HEK293 (cell line): ENCODE results near the gene TCF20.

Source experiments
- CTCF ChIA-PET: fragments of 350-600 bp; formaldehyde crosslinking; extraction: SDS; loops from one replicate; lab custom pipeline; 2021; ENCODE audit warnings: antibody characterized with exemption; lab: Yijun Ruan, JAX
- POLR2A ChIA-PET: fragments of 300-600 bp; formaldehyde crosslinking; extraction: SDS; loops from one replicate; lab custom pipeline; 2020; ENCODE audit warnings: antibody characterized with exemption, inconsistent platforms; lab: Yijun Ruan, JAX
- H3K27ac ChIP-seq: fragments of 200-500 bp; sonication (Bioruptor generic); 2 replicates; pipeline ENCODE4 v1.5.1; 2014; ENCODE audit warnings: low read depth, low read length, control low read depth, inconsistent platforms; ENCODE audit errors: extremely low read depth
- H3K36me3 ChIP-seq, 2 experiments: fragments of 200-500 bp in 1 of 2; sonication (Bioruptor generic) in 1 of 2; 1 replicate in 1 of 2; 2 replicates in 1 of 2; pipeline ENCODE4 v1.5.1; 2014 to 2017; ENCODE audit warnings: inconsistent platforms in 2 of 2, low read length in 2 of 2; ENCODE audit not compliant: control insufficient read depth in 2 of 2, insufficient read depth in 1 of 2
- H3K4me1 ChIP-seq: fragments of 200-500 bp; sonication (Bioruptor generic); 2 replicates; pipeline ENCODE4 v1.5.1; 2014; ENCODE audit warnings: mild to moderate bottlenecking, low read length, inconsistent platforms; ENCODE audit not compliant: control insufficient read depth, insufficient read depth
- H3K4me3 ChIP-seq: 2 replicates; pipeline ENCODE4 v1.5.1; 2011; ENCODE audit warnings: low read depth, mild to moderate bottlenecking, control low read depth, low read length, moderate library complexity
- H3K9me3 ChIP-seq: fragments of 200-500 bp; sonication (Bioruptor generic); 2 replicates; pipeline ENCODE4 v1.5.1; 2014; ENCODE audit warnings: low read depth, low read length, inconsistent platforms; ENCODE audit not compliant: control insufficient read depth, insufficient read depth
- GLI4 ChIP-seq: fragments of 450-650 bp; formaldehyde crosslinking; IDR thresholded peaks from 2 replicates; pipeline ENCODE4 v1.5.1; 2016; ENCODE audit warnings: missing biosample characterization, missing genetic modification characterization
- KLF7 ChIP-seq: fragments of 450-650 bp; formaldehyde crosslinking; IDR thresholded peaks from 2 replicates; pipeline ENCODE4 v1.5.1; 2016; ENCODE audit warnings: missing biosample characterization, missing genetic modification characterization, borderline replicate concordance
- SCRT1 ChIP-seq: fragments of 450-650 bp; formaldehyde crosslinking; IDR thresholded peaks from 2 replicates; pipeline ENCODE4 v1.5.1; 2016; ENCODE audit warnings: missing biosample characterization, missing genetic modification characterization, borderline replicate concordance
- SETDB1 ChIP-seq: IDR thresholded peaks from one replicate; pipeline ENCODE4 v1.6.1; 2017; ENCODE audit warnings: mild to moderate bottlenecking, low read length, moderate library complexity, mixed read lengths; ENCODE audit not compliant: insufficient read length
- ZFHX2 ChIP-seq: fragments of 450-650 bp; formaldehyde crosslinking; conservative IDR thresholded peaks from 2 replicates; pipeline ENCODE4 v1.5.1; 2016; ENCODE audit warnings: missing biosample characterization, missing genetic modification characterization
- ZFP3 ChIP-seq: fragments of 450-650 bp; formaldehyde crosslinking; IDR thresholded peaks from 2 replicates; pipeline ENCODE4 v1.5.1; 2016; ENCODE audit warnings: low read depth, missing biosample characterization, missing genetic modification characterization
- ZNF112 ChIP-seq: fragments of 450-650 bp; formaldehyde crosslinking; IDR thresholded peaks from 2 replicates; pipeline ENCODE4 v1.5.0; 2017; ENCODE audit warnings: missing biosample characterization, missing genetic modification characterization
- ZNF146 ChIP-seq: fragments of 450-650 bp; formaldehyde crosslinking; IDR thresholded peaks from 2 replicates; pipeline ENCODE4 v1.5.1; 2016; ENCODE audit warnings: missing biosample characterization, missing genetic modification characterization
- ZNF24 ChIP-seq: fragments of 450-650 bp; formaldehyde crosslinking; IDR thresholded peaks from 2 replicates; pipeline ENCODE4 v1.5.1; 2016; ENCODE audit warnings: missing biosample characterization, missing genetic modification characterization
- ZNF423 ChIP-seq: fragments of 450-650 bp; formaldehyde crosslinking; IDR thresholded peaks from 2 replicates; pipeline ENCODE4 v1.5.1; 2016; ENCODE audit warnings: missing biosample characterization, missing genetic modification characterization
- ZNF555 ChIP-seq: fragments of 450-650 bp; formaldehyde crosslinking; conservative IDR thresholded peaks from 2 replicates; pipeline ENCODE4 v1.5.1; 2017; ENCODE audit warnings: missing biosample characterization, mild to moderate bottlenecking, missing genetic modification characterization, inconsistent platforms
- ZNF664 ChIP-seq: fragments of 450-650 bp; formaldehyde crosslinking; IDR thresholded peaks from 2 replicates; pipeline ENCODE4 v1.5.1; 2016; ENCODE audit warnings: missing biosample characterization, missing genetic modification characterization
- TF ChIP-seq, protein P1 (sequence below): fragments of 450-650 bp; formaldehyde crosslinking; IDR thresholded peaks from 2 replicates; pipeline ENCODE4 v1.5.1; 2016; ENCODE audit warnings: missing biosample characterization, missing genetic modification characterization
- TF ChIP-seq, protein P2 (sequence below): fragments of 450-650 bp; formaldehyde crosslinking; IDR thresholded peaks from 2 replicates; pipeline ENCODE4 v1.5.1; 2016; ENCODE audit warnings: missing biosample characterization, missing genetic modification characterization
- TF ChIP-seq, protein P3 (sequence below): fragments of 450-650 bp; formaldehyde crosslinking; conservative IDR thresholded peaks from 2 replicates; pipeline ENCODE4 v1.5.1; 2016; ENCODE audit warnings: low read depth, missing biosample characterization, missing genetic modification characterization
- TF ChIP-seq, protein P4 (sequence below): fragments of 450-650 bp; formaldehyde crosslinking; IDR thresholded peaks from 2 replicates; pipeline ENCODE4 v1.5.1; 2016; ENCODE audit warnings: missing biosample characterization, missing genetic modification characterization
- TF ChIP-seq, protein P5 (sequence below): fragments of 450-650 bp; formaldehyde crosslinking; IDR thresholded peaks from 2 replicates; pipeline ENCODE4 v1.5.1; 2016; ENCODE audit warnings: missing biosample characterization, missing genetic modification characterization

Gene TCF20

DNA sequence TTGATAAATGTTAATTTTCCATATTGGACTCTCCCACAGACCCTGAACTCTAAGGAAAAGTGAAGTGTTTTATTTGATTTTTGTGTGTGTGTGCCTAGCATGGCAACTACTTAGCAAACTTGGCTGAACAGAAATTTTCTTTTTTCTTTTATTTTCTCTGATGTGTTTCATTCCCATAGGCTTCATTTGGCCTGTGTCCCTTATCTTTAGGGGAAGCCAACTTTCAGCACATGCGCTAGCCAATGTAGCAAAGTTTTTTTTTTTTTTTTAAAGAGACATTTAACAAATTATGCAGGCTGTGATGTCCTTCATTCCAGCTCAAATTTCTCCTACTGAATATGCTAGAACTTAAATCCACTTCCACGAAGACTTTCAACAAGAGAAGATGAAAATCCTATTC, 14.2 kb downstream of the TCF20 start (continued):
- TF ChIP-seq, protein P1, sequence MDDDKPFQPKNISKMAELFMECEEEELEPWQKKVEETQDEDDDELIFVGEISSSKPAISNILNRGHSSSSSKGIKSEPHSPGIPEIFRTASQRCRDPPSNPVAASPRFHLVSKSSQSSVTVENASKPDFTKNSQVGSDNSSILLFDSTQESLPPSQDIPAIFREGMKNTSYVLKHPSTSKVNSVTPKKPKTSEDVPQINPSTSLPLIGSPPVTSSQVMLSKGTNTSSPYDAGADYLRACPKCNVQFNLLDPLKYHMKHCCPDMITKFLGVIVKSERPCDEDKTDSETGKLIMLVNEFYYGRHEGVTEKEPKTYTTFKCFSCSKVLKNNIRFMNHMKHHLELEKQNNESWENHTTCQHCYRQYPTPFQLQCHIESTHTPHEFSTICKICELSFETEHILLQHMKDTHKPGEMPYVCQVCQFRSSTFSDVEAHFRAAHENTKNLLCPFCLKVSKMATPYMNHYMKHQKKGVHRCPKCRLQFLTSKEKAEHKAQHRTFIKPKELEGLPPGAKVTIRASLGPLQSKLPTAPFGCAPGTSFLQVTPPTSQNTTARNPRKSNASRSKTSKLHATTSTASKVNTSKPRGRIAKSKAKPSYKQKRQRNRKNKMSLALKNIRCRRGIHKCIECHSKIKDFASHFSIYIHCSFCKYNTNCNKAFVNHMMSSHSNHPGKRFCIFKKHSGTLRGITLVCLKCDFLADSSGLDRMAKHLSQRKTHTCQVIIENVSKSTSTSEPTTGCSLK (tag by site-specific recombination): no peak
- TF ChIP-seq, protein P2, sequence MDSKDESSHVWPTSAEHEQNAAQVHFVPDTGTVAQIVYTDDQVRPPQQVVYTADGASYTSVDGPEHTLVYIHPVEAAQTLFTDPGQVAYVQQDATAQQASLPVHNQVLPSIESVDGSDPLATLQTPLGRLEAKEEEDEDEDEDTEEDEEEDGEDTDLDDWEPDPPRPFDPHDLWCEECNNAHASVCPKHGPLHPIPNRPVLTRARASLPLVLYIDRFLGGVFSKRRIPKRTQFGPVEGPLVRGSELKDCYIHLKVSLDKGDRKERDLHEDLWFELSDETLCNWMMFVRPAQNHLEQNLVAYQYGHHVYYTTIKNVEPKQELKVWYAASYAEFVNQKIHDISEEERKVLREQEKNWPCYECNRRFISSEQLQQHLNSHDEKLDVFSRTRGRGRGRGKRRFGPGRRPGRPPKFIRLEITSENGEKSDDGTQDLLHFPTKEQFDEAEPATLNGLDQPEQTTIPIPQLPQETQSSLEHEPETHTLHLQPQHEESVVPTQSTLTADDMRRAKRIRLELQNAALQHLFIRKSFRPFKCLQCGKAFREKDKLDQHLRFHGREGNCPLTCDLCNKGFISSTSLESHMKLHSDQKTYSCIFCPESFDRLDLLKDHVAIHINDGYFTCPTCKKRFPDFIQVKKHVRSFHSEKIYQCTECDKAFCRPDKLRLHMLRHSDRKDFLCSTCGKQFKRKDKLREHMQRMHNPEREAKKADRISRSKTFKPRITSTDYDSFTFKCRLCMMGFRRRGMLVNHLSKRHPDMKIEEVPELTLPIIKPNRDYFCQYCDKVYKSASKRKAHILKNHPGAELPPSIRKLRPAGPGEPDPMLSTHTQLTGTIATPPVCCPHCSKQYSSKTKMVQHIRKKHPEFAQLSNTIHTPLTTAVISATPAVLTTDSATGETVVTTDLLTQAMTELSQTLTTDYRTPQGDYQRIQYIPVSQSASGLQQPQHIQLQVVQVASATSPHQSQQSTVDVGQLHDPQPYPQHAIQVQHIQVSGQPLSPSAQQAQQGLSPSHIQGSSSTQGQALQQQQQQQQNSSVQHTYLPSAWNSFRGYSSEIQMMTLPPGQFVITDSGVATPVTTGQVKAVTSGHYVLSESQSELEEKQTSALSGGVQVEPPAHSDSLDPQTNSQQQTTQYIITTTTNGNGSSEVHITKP (tag by site-specific recombination): no peak
- TF ChIP-seq, protein P3, sequence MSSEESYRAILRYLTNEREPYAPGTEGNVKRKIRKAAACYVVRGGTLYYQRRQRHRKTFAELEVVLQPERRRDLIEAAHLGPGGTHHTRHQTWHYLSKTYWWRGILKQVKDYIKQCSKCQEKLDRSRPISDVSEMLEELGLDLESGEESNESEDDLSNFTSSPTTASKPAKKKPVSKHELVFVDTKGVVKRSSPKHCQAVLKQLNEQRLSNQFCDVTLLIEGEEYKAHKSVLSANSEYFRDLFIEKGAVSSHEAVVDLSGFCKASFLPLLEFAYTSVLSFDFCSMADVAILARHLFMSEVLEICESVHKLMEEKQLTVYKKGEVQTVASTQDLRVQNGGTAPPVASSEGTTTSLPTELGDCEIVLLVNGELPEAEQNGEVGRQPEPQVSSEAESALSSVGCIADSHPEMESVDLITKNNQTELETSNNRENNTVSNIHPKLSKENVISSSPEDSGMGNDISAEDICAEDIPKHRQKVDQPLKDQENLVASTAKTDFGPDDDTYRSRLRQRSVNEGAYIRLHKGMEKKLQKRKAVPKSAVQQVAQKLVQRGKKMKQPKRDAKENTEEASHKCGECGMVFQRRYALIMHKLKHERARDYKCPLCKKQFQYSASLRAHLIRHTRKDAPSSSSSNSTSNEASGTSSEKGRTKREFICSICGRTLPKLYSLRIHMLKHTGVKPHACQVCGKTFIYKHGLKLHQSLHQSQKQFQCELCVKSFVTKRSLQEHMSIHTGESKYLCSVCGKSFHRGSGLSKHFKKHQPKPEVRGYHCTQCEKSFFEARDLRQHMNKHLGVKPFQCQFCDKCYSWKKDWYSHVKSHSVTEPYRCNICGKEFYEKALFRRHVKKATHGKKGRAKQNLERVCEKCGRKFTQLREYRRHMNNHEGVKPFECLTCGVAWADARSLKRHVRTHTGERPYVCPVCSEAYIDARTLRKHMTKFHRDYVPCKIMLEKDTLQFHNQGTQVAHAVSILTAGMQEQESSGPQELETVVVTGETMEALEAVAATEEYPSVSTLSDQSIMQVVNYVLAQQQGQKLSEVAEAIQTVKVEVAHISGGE (tag by site-specific recombination): no peak
- TF ChIP-seq KLF7 (no peak), ZFP3 (tag by site-specific recombination) (no peak), ZNF146 (tag by site-specific recombination) (no peak), ZNF555 (no peak)

DNA sequence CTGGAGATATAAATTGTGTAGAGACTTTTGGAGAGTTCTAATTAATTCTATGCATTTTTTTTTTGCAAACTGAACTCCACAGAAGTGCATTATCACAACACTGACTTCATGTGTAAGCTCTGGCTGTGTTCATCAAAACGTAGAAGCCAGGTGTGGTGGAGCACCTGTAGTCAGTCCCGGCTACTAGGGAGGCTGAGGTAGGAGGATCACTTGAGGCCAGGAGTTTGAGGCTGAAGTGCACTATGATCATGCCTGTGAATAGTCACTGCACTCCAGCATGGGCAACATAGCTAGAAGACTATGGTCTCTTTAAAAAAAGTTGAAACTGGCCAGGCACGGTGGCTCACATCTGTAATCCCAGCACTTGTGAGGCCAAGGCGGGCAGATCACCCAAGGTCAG, 20.6 kb downstream of the TCF20 start:
- H3K9me3 ChIP-seq: no peaks in the 10 kb centered on the region
- H3K4me3 ChIP-seq: no peak overlapping the region
- CTCF ChIA-PET: interaction anchor here (0.7 kb wide), 1 partner anchor 14 kb away, joined by 3 read pairs; no protein-coding TSS in a partner anchor
- H3K27ac ChIP-seq: no peak overlapping the region
- H3K36me3 ChIP-seq: no peaks in the 10 kb centered on the region; a peak in 1 of 3 replicates
- H3K4me1 ChIP-seq: no peaks in the 10 kb centered on the region
- POLR2A ChIA-PET: interaction anchor here (1.2 kb wide), 1 partner anchor 10 kb away, joined by 3 read pairs; no protein-coding TSS in a partner anchor
- TF ChIP-seq SETDB1: no peak
- TF ChIP-seq ZNF112 (tag by site-specific recombination): no peak
- TF ChIP-seq, protein P4, sequence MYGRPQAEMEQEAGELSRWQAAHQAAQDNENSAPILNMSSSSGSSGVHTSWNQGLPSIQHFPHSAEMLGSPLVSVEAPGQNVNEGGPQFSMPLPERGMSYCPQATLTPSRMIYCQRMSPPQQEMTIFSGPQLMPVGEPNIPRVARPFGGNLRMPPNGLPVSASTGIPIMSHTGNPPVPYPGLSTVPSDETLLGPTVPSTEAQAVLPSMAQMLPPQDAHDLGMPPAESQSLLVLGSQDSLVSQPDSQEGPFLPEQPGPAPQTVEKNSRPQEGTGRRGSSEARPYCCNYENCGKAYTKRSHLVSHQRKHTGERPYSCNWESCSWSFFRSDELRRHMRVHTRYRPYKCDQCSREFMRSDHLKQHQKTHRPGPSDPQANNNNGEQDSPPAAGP (tag by site-specific recombination): no peak
- TF ChIP-seq SCRT1 (tag by site-specific recombination): no peak
- no peak for TF ChIP-seq GLI4 (tag by site-specific recombination)
- TF ChIP-seq ZNF24: no peak
- TF ChIP-seq ZFHX2: no peak
- no peak for TF ChIP-seq ZFP3 (tag by site-specific recombination)
- TF ChIP-seq, protein P5, sequence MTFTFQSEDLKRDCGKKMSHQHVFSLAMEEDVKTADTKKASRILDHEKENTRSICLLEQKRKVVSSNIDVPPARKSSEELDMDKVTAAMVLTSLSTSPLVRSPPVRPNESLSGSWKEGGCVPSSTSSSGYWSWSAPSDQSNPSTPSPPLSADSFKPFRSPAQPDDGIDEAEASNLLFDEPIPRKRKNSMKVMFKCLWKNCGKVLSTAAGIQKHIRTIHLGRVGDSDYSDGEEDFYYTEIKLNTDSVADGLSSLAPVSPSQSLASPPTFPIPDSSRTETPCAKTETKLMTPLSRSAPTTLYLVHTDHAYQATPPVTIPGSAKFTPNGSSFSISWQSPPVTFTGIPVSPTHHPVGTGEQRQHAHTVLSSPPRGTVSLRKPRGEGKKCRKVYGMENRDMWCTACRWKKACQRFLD: no peak
- no peak for TF ChIP-seq ZNF664 (tag by site-specific recombination)
- TF ChIP-seq ZNF423: no peak
